GM12801 (cell line): ENCODE data around the gene EPN2.

Experiments used
- CTCF ChIP-seq: IDR thresholded peaks from one replicate; pipeline ENCODE4 v1.5.1; 2011; ENCODE audit warnings: control low read depth; ENCODE audit not compliant: insufficient read length; ENCODE audit errors: extremely low read depth

Gene EPN2

DNA sequence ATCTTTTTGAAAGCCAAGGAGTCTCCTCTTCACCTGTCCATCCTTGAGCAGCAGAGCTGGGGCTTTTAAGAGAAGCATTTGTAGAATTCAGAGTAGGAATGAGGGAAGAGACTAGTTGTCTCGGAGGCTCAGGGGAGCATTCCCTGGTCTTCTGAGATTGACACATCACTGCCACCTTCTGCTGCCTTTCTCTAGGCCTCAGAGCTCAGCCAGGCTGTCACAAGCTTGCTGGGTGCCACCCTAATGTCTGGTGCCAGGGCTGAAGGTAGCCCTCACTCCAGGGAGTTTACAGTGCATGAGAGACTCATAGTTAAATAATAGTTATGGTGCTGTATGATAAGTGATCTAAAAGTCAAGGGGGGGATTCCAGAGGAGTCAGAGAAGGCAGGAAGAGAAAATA, 85.7 kb downstream of the EPN2 start:
- TF ChIP-seq CTCF = no peak

DNA sequence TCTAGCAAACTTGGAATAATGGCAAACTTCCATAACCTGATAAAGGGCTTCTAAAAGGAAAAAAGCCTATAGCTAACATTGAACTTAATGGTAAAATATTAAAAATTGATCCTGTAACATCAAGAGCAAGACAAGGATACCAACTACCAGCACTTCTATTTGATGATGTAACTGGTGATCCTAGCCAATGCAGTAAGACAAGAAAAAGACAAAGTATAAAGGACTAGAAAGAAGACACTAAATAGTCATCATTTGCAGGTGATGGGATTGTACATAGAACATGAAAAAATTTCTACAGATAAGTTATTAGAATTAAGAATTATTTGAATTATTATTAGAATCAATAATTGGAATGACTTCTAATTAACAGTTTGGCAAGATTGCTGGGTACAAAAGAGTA, 88.4 kb downstream of the EPN2 start:
- no peak for TF ChIP-seq CTCF

DNA sequence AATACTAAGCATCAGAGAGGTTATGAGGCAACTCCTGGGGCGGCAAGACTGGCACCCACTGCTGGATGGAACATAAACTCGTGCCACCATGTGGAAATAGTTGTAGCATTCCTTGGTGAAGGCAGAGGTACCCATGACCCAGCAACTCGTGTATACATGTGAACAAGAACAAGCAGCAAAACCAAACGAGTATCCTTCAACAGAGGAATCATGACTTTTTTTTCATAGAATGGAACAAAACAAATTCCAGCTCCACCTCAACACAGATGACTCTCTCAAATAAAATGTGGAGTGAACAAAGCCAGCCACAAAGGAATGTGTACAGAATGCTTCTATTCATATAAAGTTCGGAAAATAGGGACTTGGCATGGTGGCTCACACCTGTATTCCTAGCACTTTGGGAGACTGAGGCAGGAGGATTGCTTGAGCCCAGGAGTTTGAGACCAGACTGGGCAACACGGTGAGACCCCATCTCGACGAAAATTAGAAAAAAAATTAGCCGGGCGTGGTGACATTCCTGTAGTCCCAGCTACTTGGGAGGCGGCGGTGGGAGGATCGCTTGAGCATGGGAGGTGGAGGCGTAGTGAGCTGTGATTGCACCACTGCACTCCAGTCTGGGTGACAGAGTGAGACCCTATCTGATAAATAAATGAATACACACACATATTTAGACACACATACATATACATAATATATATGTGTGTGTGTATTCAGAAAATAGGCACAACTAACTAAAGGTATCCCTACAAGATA, 90.0 kb downstream of the EPN2 start:
- no peak for TF ChIP-seq CTCF

DNA sequence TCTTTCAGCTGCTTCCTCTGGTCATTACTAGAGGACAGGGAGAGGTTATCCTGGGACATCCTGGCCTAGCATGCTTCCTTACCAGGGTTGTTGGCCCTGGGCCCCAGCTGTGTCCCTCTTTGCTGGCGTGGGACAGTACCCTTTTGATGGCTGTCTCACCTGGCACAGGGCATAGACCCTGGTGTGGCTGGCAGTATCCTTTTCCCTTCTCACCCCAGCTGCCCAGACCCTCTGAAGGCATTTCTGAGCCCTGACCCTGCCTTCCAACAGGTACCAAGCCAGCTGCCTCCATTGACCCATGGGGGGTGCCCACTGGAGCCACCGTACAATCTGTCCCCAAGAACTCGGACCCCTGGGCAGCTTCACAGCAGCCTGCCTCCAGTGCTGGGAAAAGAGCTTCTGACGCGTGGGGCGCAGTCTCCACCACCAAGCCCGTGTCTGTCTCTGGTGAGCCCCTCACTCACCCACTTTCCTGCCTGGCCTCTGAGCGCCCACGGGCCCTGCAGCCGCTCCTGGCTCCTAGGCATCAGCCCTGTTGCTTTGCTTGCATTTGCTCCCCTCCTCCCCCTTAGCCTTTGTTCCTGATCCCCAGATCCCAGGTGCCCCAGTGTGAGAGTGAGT, 91.4 kb downstream of the EPN2 start:
- no peak for TF ChIP-seq CTCF

DNA sequence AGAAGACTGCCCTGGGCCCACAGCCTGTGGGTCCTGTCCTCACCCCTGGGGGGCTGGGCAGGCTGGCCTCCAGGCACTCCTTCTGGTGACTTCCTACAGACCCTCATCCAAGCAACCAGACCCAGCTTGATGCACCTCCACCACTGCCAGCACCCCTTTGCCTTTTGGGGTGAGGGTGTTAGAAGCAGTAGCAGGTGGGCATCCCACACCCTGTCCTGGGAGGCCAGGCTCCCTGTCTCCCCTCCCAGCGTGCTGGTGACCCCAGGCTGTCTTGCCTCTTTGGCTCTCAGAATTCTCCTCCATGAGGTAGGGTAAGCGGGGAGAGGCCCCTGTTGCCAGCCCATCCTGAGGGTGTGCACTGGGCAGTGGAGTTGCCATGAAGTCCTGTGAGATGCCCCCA, 92.0 kb downstream of the EPN2 start:
- TF ChIP-seq CTCF = no peak

GRCh38 chr17:19329839-19330238, 92.7 kb downstream of the EPN2 start:
- no peak for TF ChIP-seq CTCF

DNA sequence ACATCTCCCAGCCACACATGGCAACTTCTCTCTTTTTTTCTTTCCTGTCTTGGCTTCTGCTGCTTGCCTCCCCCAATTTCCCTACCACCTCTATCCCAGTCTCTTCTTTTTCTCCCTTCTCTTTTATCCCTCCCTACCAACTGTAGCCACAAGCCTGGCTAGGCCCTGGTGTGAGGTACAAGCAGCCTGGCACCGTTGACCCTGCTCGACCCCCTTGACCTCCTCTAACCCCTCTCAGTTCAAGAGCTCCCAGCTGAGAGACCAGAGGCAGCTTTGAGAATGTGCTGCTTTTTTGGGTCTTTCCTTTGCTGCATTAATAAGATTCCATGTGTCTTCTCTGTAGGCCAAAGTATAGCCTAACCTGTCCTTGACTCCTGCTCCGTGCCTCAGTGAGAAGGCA, 93.1 kb downstream of the EPN2 start:
- no peak for TF ChIP-seq CTCF
